GM12864 (cell line): ENCODE measurements around the gene AIFM2.
"Not testable (repeated sequence)": the region's sequence is repeated elsewhere in the genome, so short reads cannot be mapped to it uniquely, and the experiment has no call there.

Source experiments
- DNase-seq: peaks from one replicate; pipeline ENCODE4 v3.0.0-alpha.2; 2011; ENCODE audit warnings: low read depth
- H3K4me3 ChIP-seq: 2 replicates; pipeline ENCODE4 v1.5.1; 2011; ENCODE audit warnings: mild to moderate bottlenecking, low read depth, low read length, control low read depth
- TF ChIP-seq, protein P1 (sequence below): IDR thresholded peaks from 2 replicates; pipeline ENCODE4 v1.5.1; 2011; ENCODE audit warnings: low read depth, mild to moderate bottlenecking, moderate library complexity, low read length, control low read depth, inconsistent platforms; ENCODE audit errors: missing control alignments

The AIFM2 gene

DNA sequence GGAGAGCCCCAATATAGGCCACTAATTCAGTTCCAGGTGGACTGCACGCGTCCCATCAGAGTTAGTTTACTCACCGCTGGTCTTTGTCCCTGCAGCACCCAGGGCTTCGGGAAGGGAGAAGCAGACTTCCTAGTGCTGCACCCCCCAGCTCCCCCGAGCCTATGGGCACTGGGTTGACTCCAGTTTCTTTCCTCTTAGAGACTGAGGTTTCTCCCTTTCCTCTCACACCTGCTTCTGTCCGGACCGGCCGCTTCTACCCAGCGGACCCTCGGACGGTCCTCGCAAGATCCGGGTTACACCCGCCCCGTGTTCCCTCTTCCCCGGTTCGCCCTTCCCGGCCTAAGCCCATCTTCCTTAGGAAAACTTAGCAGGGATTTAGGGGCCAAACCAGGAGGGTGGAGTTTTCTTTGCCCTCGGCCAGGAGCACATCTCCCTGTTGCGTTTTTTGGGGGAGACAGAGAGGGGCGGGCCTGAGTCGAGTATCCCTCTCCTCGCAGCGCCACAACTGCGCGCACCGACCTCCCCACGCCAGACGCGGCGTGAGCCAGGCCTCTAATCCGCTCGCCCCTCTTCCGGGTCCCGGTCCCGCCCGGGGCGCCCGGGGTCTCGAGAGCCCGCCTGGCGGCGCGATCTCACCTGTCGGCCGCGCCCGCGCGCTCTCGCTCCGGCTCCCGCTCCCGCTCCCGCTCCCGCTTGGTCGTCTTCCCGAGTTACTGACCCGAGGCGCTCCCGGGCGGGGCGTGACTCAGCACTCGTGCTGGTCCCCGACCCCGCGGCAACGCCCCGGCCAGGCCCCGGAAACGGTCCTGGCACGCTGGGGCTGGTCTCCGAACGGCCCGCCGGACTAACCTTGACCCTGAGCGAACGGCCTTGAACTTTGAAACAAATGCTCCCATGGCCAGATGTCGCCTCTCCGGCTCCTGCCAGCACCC lies at the start of gene AIFM2:
AIFM2 (minus strand) TSS at position 728 of the 932 bp plus-strand sequence. CDS start 8,741 bp downstream, outside the sequence.
- peak within 1 kb of the TSS; percentile 86 for H3K4me3 ChIP-seq
- TF ChIP-seq, protein P1, sequence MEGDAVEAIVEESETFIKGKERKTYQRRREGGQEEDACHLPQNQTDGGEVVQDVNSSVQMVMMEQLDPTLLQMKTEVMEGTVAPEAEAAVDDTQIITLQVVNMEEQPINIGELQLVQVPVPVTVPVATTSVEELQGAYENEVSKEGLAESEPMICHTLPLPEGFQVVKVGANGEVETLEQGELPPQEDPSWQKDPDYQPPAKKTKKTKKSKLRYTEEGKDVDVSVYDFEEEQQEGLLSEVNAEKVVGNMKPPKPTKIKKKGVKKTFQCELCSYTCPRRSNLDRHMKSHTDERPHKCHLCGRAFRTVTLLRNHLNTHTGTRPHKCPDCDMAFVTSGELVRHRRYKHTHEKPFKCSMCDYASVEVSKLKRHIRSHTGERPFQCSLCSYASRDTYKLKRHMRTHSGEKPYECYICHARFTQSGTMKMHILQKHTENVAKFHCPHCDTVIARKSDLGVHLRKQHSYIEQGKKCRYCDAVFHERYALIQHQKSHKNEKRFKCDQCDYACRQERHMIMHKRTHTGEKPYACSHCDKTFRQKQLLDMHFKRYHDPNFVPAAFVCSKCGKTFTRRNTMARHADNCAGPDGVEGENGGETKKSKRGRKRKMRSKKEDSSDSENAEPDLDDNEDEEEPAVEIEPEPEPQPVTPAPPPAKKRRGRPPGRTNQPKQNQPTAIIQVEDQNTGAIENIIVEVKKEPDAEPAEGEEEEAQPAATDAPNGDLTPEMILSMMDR: peak; percentile 14
- no peak for DNase-seq

DNA sequence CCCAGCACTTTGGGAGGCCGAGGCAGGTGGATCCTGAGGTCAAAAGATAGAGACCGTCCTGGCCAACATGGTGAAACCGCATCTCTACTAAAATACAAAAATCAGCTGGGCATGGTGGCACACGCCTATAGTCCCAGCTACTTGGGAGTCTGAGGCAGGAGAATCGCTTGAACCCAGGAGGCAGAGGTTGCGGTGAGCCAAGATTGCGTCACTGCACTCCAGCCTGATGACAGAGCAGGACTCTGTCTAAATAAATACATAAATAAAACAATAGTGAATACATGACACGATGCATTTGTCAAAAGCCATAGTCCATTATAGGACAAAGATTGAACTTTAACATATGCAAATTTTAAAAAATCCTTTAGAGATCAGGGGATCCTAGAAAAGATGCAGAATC lies 46.6 kb upstream of the AIFM2 start:
- DNase-seq, H3K4me3 ChIP-seq: not testable (repeated sequence)

DNA sequence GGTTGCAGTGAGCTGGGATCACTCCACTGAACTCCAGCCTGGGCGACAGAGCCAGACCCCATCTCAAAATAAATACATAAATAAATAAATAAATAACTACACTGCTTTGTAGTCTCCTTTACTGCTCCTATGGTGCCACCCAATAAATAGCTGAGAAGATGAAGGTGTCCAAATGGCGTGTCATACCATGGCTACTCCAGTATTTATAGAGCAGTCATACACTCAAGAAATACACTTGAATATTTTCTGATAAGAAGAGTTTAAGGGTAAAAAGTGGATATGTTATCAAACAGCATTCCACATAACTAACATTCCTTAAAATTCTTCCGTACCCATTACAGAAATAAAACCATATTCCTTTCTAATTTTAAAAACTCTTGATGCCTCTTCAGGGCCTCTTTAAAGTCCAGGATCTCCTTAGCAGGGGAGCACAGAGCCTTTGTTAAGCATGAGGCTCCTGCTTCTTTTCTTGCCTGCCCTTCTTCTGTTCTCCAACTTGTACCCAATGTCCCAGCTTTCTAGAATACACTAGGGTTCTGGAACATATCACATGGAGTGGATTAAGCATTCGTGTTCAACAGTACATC lies 45.6 kb upstream of the AIFM2 start:
- H3K4me3 ChIP-seq: no peak overlapping the region
- TF ChIP-seq, protein P1: no peak
- DNase-seq: no peak

DNA sequence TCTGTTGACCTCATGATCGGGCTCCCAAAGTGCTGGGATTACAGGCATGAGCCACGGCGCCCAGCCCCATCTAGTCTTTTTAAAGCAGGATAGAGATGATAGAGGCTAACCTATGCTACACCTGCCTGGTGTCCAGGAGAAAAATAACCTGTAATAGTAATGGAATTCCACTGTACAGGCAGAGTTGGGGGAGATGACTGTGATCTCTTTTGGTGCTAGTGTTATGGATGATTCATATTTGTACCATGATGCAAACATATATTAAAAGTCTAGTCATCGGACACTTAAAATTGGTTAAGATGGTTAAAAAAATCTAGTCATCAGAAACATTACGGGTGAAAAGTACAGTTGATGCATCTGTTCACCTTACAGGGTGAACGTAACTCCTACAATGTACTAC lies 43.8 kb upstream of the AIFM2 start:
- no peak overlapping the region for H3K4me3 ChIP-seq
- DNase-seq: no peak
- TF ChIP-seq, protein P1: no peak

DNA sequence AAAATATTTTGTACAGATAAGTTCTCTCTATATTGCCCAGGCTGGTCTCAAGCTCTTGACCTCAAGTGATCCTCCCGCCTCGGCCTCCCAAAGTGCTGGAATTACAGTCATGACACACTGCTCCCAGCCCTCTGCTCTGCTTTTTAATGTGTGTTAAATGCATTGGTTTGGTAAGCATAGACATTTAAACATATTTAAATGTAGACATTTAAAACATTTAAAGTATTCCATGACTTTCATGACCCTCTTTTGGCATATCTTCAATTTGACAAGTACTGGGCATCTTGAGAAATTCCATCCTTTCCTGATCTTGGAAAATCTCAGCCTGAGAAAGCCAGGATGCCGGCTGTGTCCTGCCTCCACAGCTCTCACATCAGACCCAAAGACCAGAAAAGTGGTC lies 42.9 kb upstream of the AIFM2 start:
- no peak overlapping the region for H3K4me3 ChIP-seq
- TF ChIP-seq, protein P1: no peak
- no peak for DNase-seq

DNA sequence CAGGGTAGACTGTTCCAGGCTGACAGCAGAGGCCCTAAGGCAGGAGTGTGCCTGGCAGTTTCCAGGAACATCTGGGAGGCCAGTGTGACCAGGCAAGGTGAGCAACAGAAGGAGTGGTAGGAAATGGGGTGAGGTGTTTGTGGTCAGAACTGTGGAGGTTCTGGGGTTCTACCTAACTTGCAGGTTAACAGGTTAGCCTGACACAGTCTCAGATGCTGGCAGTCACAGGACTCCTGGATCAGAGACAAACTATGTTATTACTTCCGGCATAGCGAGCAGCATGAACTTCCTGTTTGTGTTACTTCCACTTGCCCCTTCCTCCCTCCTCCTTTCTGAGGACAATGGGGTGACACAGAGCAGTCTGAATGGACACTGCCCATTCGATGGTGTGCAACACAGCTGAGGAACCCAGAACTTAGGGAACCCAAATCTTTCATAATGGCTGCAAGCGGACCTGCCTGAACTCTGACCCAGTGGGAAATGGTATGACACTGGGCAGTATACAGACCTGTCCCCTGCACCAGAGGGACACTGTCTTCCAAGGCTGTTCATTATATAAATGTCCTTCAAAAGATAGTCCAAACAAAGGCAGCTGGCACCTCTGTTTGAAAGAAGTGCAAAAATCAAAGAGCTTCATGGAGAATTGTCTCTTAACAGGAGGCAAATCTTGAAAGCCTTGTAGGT lies 41.6 kb upstream of the AIFM2 start:
- DNase-seq: no peak
- H3K4me3 ChIP-seq: no peak overlapping the region
- TF ChIP-seq, protein P1: no peak
